ENCODE data around the gene CXADR.
"Not testable (repeated sequence)": the region's sequence is repeated elsewhere in the genome, so short reads cannot be mapped to it uniquely, and the experiment has no call there.

CXADR gene

GRCh38 chr21:17497316-17497715, 15.5 kb upstream of the CXADR start:
- no peak for DNase-seq (ENCODE audit: low read depth in 1 of 2, low spot score in 1 of 2)
- H3K4me3 ChIP-seq (replicated peaks; ENCODE audit: insufficient read depth, low read length) = no peak overlapping the region
- no peaks in the 10 kb centered on the region for H3K27me3 ChIP-seq (ENCODE audit: insufficient read depth, poor library complexity, severe bottlenecking)
- H3K27ac ChIP-seq (replicated peaks) = no peak overlapping the region
- TF ChIP-seq, protein P1, sequence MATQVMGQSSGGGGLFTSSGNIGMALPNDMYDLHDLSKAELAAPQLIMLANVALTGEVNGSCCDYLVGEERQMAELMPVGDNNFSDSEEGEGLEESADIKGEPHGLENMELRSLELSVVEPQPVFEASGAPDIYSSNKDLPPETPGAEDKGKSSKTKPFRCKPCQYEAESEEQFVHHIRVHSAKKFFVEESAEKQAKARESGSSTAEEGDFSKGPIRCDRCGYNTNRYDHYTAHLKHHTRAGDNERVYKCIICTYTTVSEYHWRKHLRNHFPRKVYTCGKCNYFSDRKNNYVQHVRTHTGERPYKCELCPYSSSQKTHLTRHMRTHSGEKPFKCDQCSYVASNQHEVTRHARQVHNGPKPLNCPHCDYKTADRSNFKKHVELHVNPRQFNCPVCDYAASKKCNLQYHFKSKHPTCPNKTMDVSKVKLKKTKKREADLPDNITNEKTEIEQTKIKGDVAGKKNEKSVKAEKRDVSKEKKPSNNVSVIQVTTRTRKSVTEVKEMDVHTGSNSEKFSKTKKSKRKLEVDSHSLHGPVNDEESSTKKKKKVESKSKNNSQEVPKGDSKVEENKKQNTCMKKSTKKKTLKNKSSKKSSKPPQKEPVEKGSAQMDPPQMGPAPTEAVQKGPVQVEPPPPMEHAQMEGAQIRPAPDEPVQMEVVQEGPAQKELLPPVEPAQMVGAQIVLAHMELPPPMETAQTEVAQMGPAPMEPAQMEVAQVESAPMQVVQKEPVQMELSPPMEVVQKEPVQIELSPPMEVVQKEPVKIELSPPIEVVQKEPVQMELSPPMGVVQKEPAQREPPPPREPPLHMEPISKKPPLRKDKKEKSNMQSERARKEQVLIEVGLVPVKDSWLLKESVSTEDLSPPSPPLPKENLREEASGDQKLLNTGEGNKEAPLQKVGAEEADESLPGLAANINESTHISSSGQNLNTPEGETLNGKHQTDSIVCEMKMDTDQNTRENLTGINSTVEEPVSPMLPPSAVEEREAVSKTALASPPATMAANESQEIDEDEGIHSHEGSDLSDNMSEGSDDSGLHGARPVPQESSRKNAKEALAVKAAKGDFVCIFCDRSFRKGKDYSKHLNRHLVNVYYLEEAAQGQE (IDR thresholded peaks at IDR 0.05; ENCODE audit: insufficient replicate concordance, low read depth) = no peak
- TF ChIP-seq GABPA (IDR thresholded peaks at IDR 0.05; ENCODE audit: low read depth) (no peak), POLR2AphosphoS5 (IDR thresholded peaks at IDR 0.05; ENCODE audit: low read depth) (no peak), SPI1 (IDR thresholded peaks at IDR 0.05; ENCODE audit: borderline replicate concordance, low read depth) (no peak), CTCF (IDR thresholded peaks at IDR 0.05; ENCODE audit: insufficient read depth, low read length) (no peak)

DNA sequence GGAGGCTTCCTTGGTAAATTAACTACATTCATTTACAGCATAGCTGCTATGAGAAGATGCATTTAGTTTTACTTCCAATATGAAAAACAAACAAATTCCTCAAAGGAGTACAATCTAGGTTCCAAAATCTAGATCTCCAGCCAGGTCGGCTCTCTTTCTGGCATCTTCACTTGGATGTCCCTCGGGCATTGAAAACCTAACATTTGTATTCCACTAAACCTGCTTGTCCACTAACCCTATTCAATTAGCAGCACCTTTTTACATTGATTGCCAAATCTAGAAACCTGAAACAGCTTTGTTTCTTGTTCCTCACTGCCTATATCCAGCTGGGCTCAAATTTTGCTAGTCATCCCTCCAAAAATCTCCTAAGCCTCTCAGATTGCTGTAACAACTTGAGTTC, 14.3 kb upstream of the CXADR start:
- H3K27me3 ChIP-seq (ENCODE audit: insufficient read depth, poor library complexity, severe bottlenecking) = no peaks in the 10 kb centered on the region
- DNase-seq (ENCODE audit: low read depth in 1 of 2, low spot score in 1 of 2) = no peak
- no peak overlapping the region for H3K27ac ChIP-seq (replicated peaks)
- no peak overlapping the region for H3K4me3 ChIP-seq (replicated peaks; ENCODE audit: insufficient read depth, low read length)
- no peak for TF ChIP-seq POLR2AphosphoS5 (IDR thresholded peaks at IDR 0.05; ENCODE audit: low read depth)
- TF ChIP-seq SPI1 (IDR thresholded peaks at IDR 0.05; ENCODE audit: borderline replicate concordance, low read depth) = no peak
- TF ChIP-seq CTCF (IDR thresholded peaks at IDR 0.05; ENCODE audit: insufficient read depth, low read length) = no peak
- TF ChIP-seq, protein P1 (IDR thresholded peaks at IDR 0.05; ENCODE audit: insufficient replicate concordance, low read depth) = no peak
- no peak for TF ChIP-seq GABPA (IDR thresholded peaks at IDR 0.05; ENCODE audit: low read depth)

DNA sequence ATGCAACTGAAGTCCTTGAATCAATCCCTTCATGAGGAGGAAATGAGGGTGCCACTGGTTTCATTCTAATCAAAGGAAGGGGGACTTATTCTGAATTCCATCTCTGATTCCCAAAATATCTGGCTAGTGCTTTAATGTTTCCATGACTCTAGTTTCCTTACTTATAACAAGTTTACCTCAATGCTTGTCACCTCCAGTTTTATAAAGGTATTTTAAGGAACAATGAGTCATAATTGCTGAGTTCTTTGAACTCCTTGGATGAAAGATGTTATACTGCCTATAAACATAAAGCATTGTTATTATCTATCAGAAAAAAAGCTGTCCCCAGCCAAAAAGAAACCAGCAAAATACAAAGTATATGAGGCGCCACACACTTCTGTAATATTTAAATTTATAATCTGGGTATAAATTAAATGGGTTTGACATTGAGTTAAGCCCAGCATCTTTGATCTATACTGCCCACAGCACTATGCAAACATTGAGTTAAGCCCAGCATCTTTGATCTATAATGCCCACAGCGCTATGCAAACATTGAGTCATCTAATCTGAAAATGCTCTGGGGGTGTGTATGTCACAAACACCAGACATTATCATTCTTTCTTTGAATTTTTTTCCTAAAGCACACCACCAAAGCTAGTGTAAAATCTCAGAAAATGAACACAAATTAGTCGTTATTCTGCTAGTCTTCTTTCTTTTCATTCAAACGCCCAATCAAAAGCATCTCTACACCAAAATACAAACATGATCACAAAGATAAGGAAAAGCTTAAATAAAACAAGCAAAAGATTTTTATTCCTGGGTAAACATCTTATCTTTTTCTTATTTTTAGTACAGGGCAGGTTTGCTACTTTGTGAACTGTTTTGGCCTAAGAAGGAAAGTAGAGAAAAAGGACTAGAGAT, 11.5 kb upstream of the CXADR start:
- TF ChIP-seq, protein P1 (IDR thresholded peaks at IDR 0.05; ENCODE audit: insufficient replicate concordance, low read depth) = no peak
- TF ChIP-seq GABPA (IDR thresholded peaks at IDR 0.05; ENCODE audit: low read depth) = no peak
- no peak for DNase-seq (ENCODE audit: low read depth in 1 of 2, low spot score in 1 of 2)
- H3K27ac ChIP-seq (replicated peaks) = no peak overlapping the region
- no peaks in the 10 kb centered on the region for H3K27me3 ChIP-seq (ENCODE audit: insufficient read depth, poor library complexity, severe bottlenecking)
- no peak overlapping the region for H3K4me3 ChIP-seq (replicated peaks; ENCODE audit: insufficient read depth, low read length)

DNA sequence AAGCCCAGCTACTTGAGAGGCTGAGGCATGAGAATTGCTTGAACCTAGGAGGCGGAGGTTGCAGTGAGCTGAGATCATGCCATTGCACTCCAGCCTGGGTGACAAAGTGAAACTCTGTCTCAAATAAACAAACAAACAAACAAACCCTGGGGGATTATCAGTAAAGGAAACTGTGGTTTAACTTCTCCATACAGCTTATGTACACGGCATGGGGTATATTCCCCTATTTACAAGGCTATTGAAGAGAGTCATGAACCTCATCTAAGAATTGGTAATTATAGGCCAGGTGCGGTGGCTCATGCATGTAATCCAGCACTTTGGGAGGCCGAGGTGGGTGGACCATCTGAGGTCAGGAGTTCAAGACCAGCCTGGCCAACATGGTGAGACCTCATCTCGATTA, 9.9 kb upstream of the CXADR start:
- not testable (repeated sequence) for H3K27me3 ChIP-seq (ENCODE audit: insufficient read depth, poor library complexity, severe bottlenecking); DNase-seq (ENCODE audit: low read depth in 1 of 2, low spot score in 1 of 2); H3K27ac ChIP-seq (replicated peaks); H3K4me3 ChIP-seq (replicated peaks; ENCODE audit: insufficient read depth, low read length)

All from HL-60 (cell line).